Esophagus (tissue), 2 donors: ENCODE results near the gene SH3YL1. TPM values are rescaled to one million over a fixed set of nuclear protein-coding genes. Genes with fewer than 3 reads are reported as not detected.

Experiments used
- H3K27ac ChIP-seq, 2 donors: one replicate each; pipeline ENCODE4 v1.5.1; 2013; ENCODE audit warnings: low read depth in 2 of 2, mild to moderate bottlenecking in 2 of 2, inconsistent platforms in 1 of 2, low read length in 1 of 2, moderate library complexity in 1 of 2
- H3K27me3 ChIP-seq, 2 donors: one replicate each; pipeline ENCODE4 v1.6.1; 2013; ENCODE audit warnings: low read length in 2 of 2, control low read depth in 1 of 2, mild to moderate bottlenecking in 1 of 2; ENCODE audit not compliant: insufficient read depth in 2 of 2, control insufficient read depth in 1 of 2
- H3K36me3 ChIP-seq, 2 donors: one replicate each; pipeline ENCODE4 v1.6.1; 2013; ENCODE audit warnings: low read length in 1 of 2; ENCODE audit not compliant: control insufficient read depth in 2 of 2, insufficient read depth in 2 of 2
- H3K4me1 ChIP-seq, 2 donors: one replicate each; pipeline ENCODE4 v1.6.1; 2013; ENCODE audit warnings: low read length in 1 of 2; ENCODE audit not compliant: control insufficient read depth in 2 of 2, insufficient read depth in 2 of 2
- H3K4me3 ChIP-seq, 2 donors: one replicate each; pipeline ENCODE4 v1.5.1; 2013; ENCODE audit warnings: low read length in 2 of 2, mild to moderate bottlenecking in 2 of 2, low read depth in 1 of 2, moderate library complexity in 1 of 2
- H3K9me3 ChIP-seq, 2 donors: one replicate each; pipeline ENCODE4 v1.6.1; 2013; ENCODE audit warnings: mild to moderate bottlenecking in 2 of 2, low read depth in 1 of 2, low read length in 1 of 2, moderate library complexity in 1 of 2; ENCODE audit not compliant: control insufficient read depth in 2 of 2, insufficient read depth in 1 of 2
- WGBS, 2 donors: extraction: QIAGEN DNeasy Blood & Tissue Kit; methylation state at CpG; one replicate each; pipeline ENCODE4 v1.1.7; 2013; 5-methylcytosine and 5-hydroxymethylcytosine counted together
- polyA plus RNA-seq, 2 donors: library from polyadenylated mRNA; stranded (reverse); fragments of 200-250 nt; gene quantifications; one replicate each; pipeline ENCODE4 v1.2.3, GENCODE V29; 2013
- donor health status: healthy with polysubstance abuse.
- donor health status: Bipolar disorder and iron deficiency.

The SH3YL1 gene
- polyA plus RNA-seq, 2 donors = 57.0 to 72.5 TPM

- H3K27ac ChIP-seq = no peak overlapping the region
- 86 to 89% methylated on average over 4 of the region's 4 CpGs for WGBS, 2 donors
- H3K9me3 ChIP-seq = no peaks in the 10 kb centered on the region
- no peak overlapping the region for H3K4me3 ChIP-seq
- H3K4me1 ChIP-seq = peaks cover 0 to 4% of the 10 kb centered on the region in 2 donors
- no peaks in the 10 kb centered on the region for H3K27me3 ChIP-seq
- peaks cover 6 to 8% of the 10 kb centered on the region in 2 donors for H3K36me3 ChIP-seq
These were observed 20.4 kb upstream of the SH3YL1 start for GRCh38 chr2:283996-284794.

- no peaks in the 10 kb centered on the region for H3K4me1 ChIP-seq
- H3K9me3 ChIP-seq = no peaks in the 10 kb centered on the region
- WGBS, 2 donors = 92 to 93% methylated on average over 12 of the region's 12 CpGs
- no peak overlapping the region for H3K27ac ChIP-seq
- H3K27me3 ChIP-seq = no peaks in the 10 kb centered on the region
- H3K4me3 ChIP-seq = no peak overlapping the region
- peaks cover 12 to 13% of the 10 kb centered on the region in 2 donors for H3K36me3 ChIP-seq
These were observed 18.8 kb upstream of the SH3YL1 start for GRCh38 chr2:282371-283263.

DNA sequence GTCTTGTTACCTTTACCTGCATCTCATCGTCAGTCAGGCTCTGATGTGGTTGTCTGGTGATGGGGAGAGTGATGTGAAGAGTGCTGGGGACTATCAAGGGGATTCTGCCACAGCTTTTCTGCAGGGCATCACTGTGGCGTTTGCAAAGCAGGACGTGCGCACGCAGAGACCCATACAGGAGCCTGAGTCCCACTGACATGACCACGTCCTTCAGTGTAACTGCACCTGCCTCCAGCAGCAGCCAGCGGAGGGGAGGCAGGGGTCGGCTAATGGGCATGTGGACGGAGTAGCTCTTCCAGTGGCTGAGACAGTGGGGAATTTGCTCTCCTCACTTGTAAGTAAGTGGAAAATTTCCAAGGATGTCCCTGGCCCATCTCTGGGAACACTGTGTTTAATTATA lies 17.5 kb upstream of the SH3YL1 start:
- Histone ChIP-seq H3K36me3 (peaks cover 16 to 17% of the 10 kb centered on the region in 2 donors), H3K27me3 (no peaks in the 10 kb centered on the region), H3K9me3 (no peaks in the 10 kb centered on the region), H3K4me1 (no peaks in the 10 kb centered on the region), H3K4me3 (no peak overlapping the region), H3K27ac (no peak overlapping the region)
- 94 to 96% methylated on average over 9 of the region's 9 CpGs for WGBS, 2 donors

GRCh38 chr2:280650-281110 lies 16.8 kb upstream of the SH3YL1 start:
- WGBS, 2 donors = 76 to 86% methylated on average over 7 of the region's 7 CpGs
- H3K36me3 ChIP-seq = peaks cover 16 to 20% of the 10 kb centered on the region in 2 donors

GRCh38 chr2:279956-280649 lies 16.3 kb upstream of the SH3YL1 start:
- 70 to 87% methylated on average over 4 of the region's 4 CpGs for WGBS, 2 donors
- Histone ChIP-seq H3K9me3 (no peaks in the 10 kb centered on the region), H3K4me3 (no peak overlapping the region), H3K27ac (no peak overlapping the region), H3K36me3 (peaks cover 16 to 20% of the 10 kb centered on the region in 2 donors), H3K27me3 (no peaks in the 10 kb centered on the region), H3K4me1 (no peaks in the 10 kb centered on the region)

More at GRCh38 chr2:280650-281110, 16.8 kb upstream of the SH3YL1 start:
- no peaks in the 10 kb centered on the region for H3K4me1 ChIP-seq
- H3K9me3 ChIP-seq = no peaks in the 10 kb centered on the region
- no peak overlapping the region for H3K27ac ChIP-seq
- no peaks in the 10 kb centered on the region for H3K27me3 ChIP-seq
- H3K4me3 ChIP-seq = no peak overlapping the region

DNA sequence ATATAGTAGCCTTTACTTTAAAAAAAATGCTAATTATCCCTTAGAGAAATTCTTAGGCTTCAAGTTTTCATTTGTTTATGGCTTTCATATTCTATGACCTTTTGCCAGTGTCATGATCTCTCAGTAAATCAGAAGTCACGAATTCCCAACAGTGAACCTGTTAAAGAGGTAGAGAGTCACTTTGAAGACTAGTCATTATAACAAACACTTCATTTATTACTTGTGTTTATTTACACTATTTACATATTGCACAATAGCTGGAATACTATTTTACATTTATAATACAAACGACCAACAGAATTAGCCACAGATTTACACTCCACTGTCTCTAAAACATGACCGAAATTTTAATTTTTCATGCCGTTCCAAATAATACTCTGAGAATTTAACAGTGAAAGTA lies 15.5 kb upstream of the SH3YL1 start:
- H3K9me3 ChIP-seq = no peaks in the 10 kb centered on the region
- peaks cover 16 to 20% of the 10 kb centered on the region in 2 donors for H3K36me3 ChIP-seq
- no peak overlapping the region for H3K4me3 ChIP-seq
- no peaks in the 10 kb centered on the region for H3K4me1 ChIP-seq
- no peak overlapping the region for H3K27ac ChIP-seq
- 76 to 82% methylated on average over 4 of the region's 4 CpGs for WGBS, 2 donors
- H3K27me3 ChIP-seq = no peaks in the 10 kb centered on the region

GRCh38 chr2:278927-279320 lies 15.1 kb upstream of the SH3YL1 start:
- WGBS, 2 donors = 94 to 95% methylated on average over 4 of the region's 4 CpGs
- peaks cover 16 to 20% of the 10 kb centered on the region in 2 donors for H3K36me3 ChIP-seq
- no peak overlapping the region for H3K27ac ChIP-seq

GRCh38 chr2:278312-278926 lies 14.6 kb upstream of the SH3YL1 start:
- 82 to 86% methylated on average over 2 of the region's 2 CpGs for whole genome bisulfite sequencing, 2 donors
- H3K36me3 ChIP-seq = peaks cover 16 to 21% of the 10 kb centered on the region in 2 donors
- H3K27me3 ChIP-seq = no peaks in the 10 kb centered on the region
- no peak overlapping the region for H3K27ac ChIP-seq
- no peaks in the 10 kb centered on the region for H3K4me1 ChIP-seq
- H3K4me3 ChIP-seq = no peak overlapping the region
- no peaks in the 10 kb centered on the region for H3K9me3 ChIP-seq

More at GRCh38 chr2:278927-279320, 15.1 kb upstream of the SH3YL1 start:
- no peaks in the 10 kb centered on the region for H3K27me3 ChIP-seq
- no peaks in the 10 kb centered on the region for H3K4me1 ChIP-seq
- H3K9me3 ChIP-seq = no peaks in the 10 kb centered on the region
- no peak overlapping the region for H3K4me3 ChIP-seq

GRCh38 chr2:275466-275865 lies 11.6 kb upstream of the SH3YL1 start:
- H3K4me1 ChIP-seq = no peaks in the 10 kb centered on the region
- 76 to 88% methylated on average over 6 of the region's 6 CpGs for WGBS, 2 donors
- H3K36me3 ChIP-seq = peaks cover 7 to 23% of the 10 kb centered on the region in 2 donors

More at GRCh38 chr2:275466-275865, 11.6 kb upstream of the SH3YL1 start:
- Histone ChIP-seq H3K9me3 (no peaks in the 10 kb centered on the region), H3K27ac (no peak overlapping the region), H3K4me3 (no peak overlapping the region), H3K27me3 (no peaks in the 10 kb centered on the region)
